ENCODE data around the gene SCO1.

DNA sequence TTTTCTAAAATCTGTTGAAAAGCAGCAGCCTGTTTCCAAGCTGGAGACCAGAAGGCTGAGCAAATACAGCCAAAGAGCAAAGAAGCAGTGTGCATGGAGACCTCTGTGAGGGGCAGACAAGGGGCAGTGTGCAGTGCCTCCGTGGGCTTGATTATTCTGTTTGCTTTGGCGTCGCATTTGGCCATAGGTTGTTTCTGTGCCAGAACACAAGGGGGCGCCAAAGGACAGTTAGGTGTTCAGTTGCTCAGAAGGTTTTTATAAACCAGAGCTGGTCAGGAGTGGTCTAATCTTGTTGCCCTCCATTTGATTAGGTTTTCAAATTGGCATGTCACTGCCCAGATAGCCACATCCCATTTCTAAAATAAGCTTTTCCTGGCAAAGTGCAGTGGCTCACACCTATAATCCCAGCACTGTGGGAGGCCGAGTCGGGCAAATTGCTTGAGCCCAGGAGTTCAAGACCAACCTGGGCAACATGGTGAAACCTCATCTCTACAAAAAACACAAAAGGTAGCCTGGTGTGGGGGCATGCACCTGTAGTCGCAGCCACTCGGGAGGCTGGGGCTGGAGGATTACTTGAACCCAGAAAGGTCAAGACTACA is 50.8 kb downstream of the SCO1 start:
- TF ChIP-seq, protein P1, sequence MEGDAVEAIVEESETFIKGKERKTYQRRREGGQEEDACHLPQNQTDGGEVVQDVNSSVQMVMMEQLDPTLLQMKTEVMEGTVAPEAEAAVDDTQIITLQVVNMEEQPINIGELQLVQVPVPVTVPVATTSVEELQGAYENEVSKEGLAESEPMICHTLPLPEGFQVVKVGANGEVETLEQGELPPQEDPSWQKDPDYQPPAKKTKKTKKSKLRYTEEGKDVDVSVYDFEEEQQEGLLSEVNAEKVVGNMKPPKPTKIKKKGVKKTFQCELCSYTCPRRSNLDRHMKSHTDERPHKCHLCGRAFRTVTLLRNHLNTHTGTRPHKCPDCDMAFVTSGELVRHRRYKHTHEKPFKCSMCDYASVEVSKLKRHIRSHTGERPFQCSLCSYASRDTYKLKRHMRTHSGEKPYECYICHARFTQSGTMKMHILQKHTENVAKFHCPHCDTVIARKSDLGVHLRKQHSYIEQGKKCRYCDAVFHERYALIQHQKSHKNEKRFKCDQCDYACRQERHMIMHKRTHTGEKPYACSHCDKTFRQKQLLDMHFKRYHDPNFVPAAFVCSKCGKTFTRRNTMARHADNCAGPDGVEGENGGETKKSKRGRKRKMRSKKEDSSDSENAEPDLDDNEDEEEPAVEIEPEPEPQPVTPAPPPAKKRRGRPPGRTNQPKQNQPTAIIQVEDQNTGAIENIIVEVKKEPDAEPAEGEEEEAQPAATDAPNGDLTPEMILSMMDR (IDR thresholded peaks at IDR 0.05; ENCODE audit: insufficient read depth, low read depth, low read length), result peak; percentile 87
- TF ChIP-seq EZH2 (IDR thresholded peaks at IDR 0.05; ENCODE audit: insufficient read depth, low read length), result no peak

Data from astrocyte (in vitro differentiated cells and primary cell).